GM18526 (cell line): Measurements from ENCODE around the gene ARF1.

Experiments used
- POLR2A ChIP-seq: IDR thresholded peaks from 3 replicates; pipeline ENCODE4 v1.6.1; 2011; ENCODE audit not compliant: insufficient read length; ENCODE audit errors: extremely low read depth

The ARF1 gene

GRCh38 chr1:228147151-228147693 lies 64.7 kb downstream of the ARF1 start:
- no peak for TF ChIP-seq POLR2A

DNA sequence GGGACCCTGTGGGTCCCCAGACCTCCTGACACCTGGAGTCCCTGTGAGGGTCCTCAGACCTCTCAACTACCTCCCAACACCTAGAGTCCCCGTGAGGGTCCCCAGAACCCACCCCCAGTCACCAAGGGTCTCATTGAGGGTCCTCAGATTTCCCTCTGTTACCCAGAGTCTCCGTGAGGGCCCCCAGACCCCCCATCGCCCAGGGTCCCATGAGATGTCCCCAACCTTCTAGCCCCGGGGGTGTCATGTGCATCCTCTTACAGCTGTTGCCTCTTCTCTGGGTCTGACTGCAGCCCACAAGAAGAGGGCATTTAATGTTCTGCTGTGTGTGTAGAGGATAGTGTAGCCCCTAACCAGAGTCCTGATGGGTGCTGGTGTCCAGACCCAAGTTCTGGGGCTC lies 65.3 kb downstream of the ARF1 start:
- no peak for TF ChIP-seq POLR2A

GRCh38 chr1:228148196-228148861 lies 65.8 kb downstream of the ARF1 start:
- TF ChIP-seq POLR2A, result no peak
